Adrenal gland (tissue), 12 donors: ENCODE measurements around the gene CHID1. TPM values are rescaled to one million over a fixed set of nuclear protein-coding genes. Genes with fewer than 3 reads are reported as not detected.

ENCODE experiments used
- DNase-seq, 7 donors: peaks; one replicate each; pipeline ENCODE4 v3.0.0-alpha.2; 2019 to 2020
- H3K27ac ChIP-seq, 5 donors: fragments of 200-600 bp; sonication (generic) in 4 of 5; 1 replicate in 3 of 5; 2 replicates in 2 of 5; pipeline versions ENCODE4 v1.5.1 to v1.8.0; 2016 to 2020; ENCODE audit warnings: mild to moderate bottlenecking in 1 of 5
- H3K27me3 ChIP-seq: fragments of 200-600 bp; 2 replicates; pipeline ENCODE4 v1.8.0; 2021
- H3K36me3 ChIP-seq, 2 donors: fragments of 200-600 bp; replicated peaks in 1 of 2; 1 replicate in 1 of 2; 2 replicates in 1 of 2; pipeline versions ENCODE4 v1.5.1 to v1.8.0; 2018 to 2022
- H3K4me1 ChIP-seq, 2 donors: fragments of 200-600 bp; replicated peaks in 1 of 2; 1 replicate in 1 of 2; 2 replicates in 1 of 2; pipeline versions ENCODE4 v1.5.1 to v1.8.0; 2018 to 2021
- H3K4me3 ChIP-seq, 4 donors: fragments of 200-600 bp; sonication (generic) in 3 of 4; one replicate each; pipeline ENCODE4 v1.5.1; 2016 to 2018
- H3K9me3 ChIP-seq, 3 donors: fragments of 200-600 bp; sonication (generic) in 1 of 3; replicated peaks in 1 of 3; 1 replicate in 2 of 3; 2 replicates in 1 of 3; pipeline versions ENCODE4 v1.5.1 to v1.8.0; 2016 to 2021
- CTCF ChIP-seq, 6 experiments: fragments of 450-650 bp in 4 of 6; fragments of 200-600 bp in 2 of 6; sonication (generic) in 1 of 6; IDR thresholded peaks; 1 replicate in 5 of 6; 2 replicates in 1 of 6; pipeline versions ENCODE4 v1.5.1 to v1.8.0; 2016 to 2021; ENCODE audit warnings: antibody characterized with exemption in 6 of 6, mild to moderate bottlenecking in 2 of 6, moderate library complexity in 1 of 6
- POLR2A ChIP-seq, 2 donors: fragments of 450-650 bp; IDR thresholded peaks; one replicate each; pipeline ENCODE4 v1.6.1; 2017; ENCODE audit warnings: antibody characterized with exemption in 2 of 2, mild to moderate bottlenecking in 2 of 2, moderate library complexity in 1 of 2
- WGBS, 4 donors: extraction: QIAGEN DNeasy Blood & Tissue Kit in 2 of 4; methylation state at CpG; one replicate each; pipeline versions ENCODE4 v1.1.5 to v1.1.7; 2013 to 2017; 5-methylcytosine and 5-hydroxymethylcytosine counted together
- intact Hi-C, 2 donors: fragments of 100-400 bp; cut with DNase I; formaldehyde crosslinking; loops; one replicate each; pipeline versions ENCODE4 v1.14.1 to v1.15.0; 2022 to 2023
- polyA plus RNA-seq, 3 donors: library from polyadenylated mRNA; stranded (reverse); fragments of 200-250 nt in 2 of 3; fragments of 350-450 nt in 1 of 3; fragmentation: Illumina TruSeq in 1 of 3; extraction: RNeasy Lipid Tissue Mini Kit (QIAGEN cat#74804) in 1 of 3; gene quantifications; one replicate each; pipeline ENCODE4 v1.2.3, GENCODE V29; 2013 to 2014
- total RNA-seq, 9 donors: library from RNA; depleted of rRNA in 4 of 9; stranded (reverse); fragments of >200 nt in 4 of 9; fragments of 120-200 nt in 1 of 9; fragmentation: NEBNext Ultra II Directional in 1 of 9; extraction: Animal tissue kit (Norgen Biotek cat#: 25700) in 1 of 9; gene quantifications; one replicate each; pipeline versions ENCODE4 v1.1.0 to v1.2.4, GENCODE V29; 2013 to 2023
- donor health status: healthy with polysubstance abuse.
- donor health status: Bipolar disorder and iron deficiency.
- donor health status: DM: yes; HTN: yes; CAD: no.
- donor health status: DM: no; HTN: no; CAD: no.
- donor health status: DM: no; HTN: no; CAD: no.
- donor health status: DM: yes; HTN: yes; CAD: no.

Gene CHID1
- total and polyA plus RNA-seq, 12 donors = 39.2 to 220 (median 96.6) TPM

- no peaks in the 10 kb centered on the region for H3K9me3 ChIP-seq
- no peaks in the 10 kb centered on the region for H3K27me3 ChIP-seq
- H3K4me3 ChIP-seq = peak overlapping the region in 3 of 4 donors; percentile 25 to 91 (median 69)
- H3K4me1 ChIP-seq = peaks cover 37 to 65% of the 10 kb centered on the region in 2 donors
- peaks cover 0 to 22% of the 10 kb centered on the region in 2 donors for H3K36me3 ChIP-seq
- peak overlapping the region in 4 of 5 donors; percentile 78 to 90 (median 87) for H3K27ac ChIP-seq
- 0 to 2% (median 1%) methylated on average over 3 to 54 of the region's 55 CpGs for WGBS, 4 donors
- peak in 1 of 2 donors; percentile 47 for TF ChIP-seq POLR2A (IDR thresholded peaks at IDR 0.05)
- no peak for TF ChIP-seq CTCF (IDR thresholded peaks at IDR 0.05)
- DNase-seq = peak in 6 of 7 donors; percentile 54 to 73 (median 60)
- intact Hi-C loops = no loop called here
These were observed 77.4 kb downstream of the CHID1 start for GRCh38 chr11:833114-833791.

GRCh38 chr11:832529-833113 is 78.0 kb downstream of the CHID1 start, which contains the start of gene CD151:
Gene CD151 (plus strand): TSS chr11:832952. CDS start chr11:836070, 3,118 bp downstream.
- Histone ChIP-seq H3K4me1 (peaks cover 41 to 71% of the 10 kb centered on the region in 2 donors), H3K4me3 (peak within 1 kb of the TSS in 3 of 4 donors; percentile 25 to 91 (median 69)), H3K27me3 (no peaks in the 10 kb centered on the region), H3K9me3 (no peaks in the 10 kb centered on the region), H3K27ac (peak within 1 kb of the TSS in 4 of 5 donors; percentile 78 to 90 (median 87)), H3K36me3 (peaks cover 0 to 16% of the 10 kb centered on the region in 2 donors)
- WGBS, 4 donors = 0 to 33% (median 2%) methylated on average over 2 to 67 of the region's 67 CpGs
- DNase-seq = peak in 6 of 7 donors; percentile 42 to 65 (median 56)
- TF ChIP-seq POLR2A (IDR thresholded peaks at IDR 0.05) (peak in 1 of 2 donors; percentile 24), CTCF (IDR thresholded peaks at IDR 0.05) (peak in 2 of 6 experiments; percentile 13 to 19)
- intact Hi-C loops = no loop called here

GRCh38 chr11:831961-832528 is 78.6 kb downstream of the CHID1 start:
- no peak for TF ChIP-seq POLR2A (IDR thresholded peaks at IDR 0.05)
- H3K4me1 ChIP-seq = peaks cover 47 to 77% of the 10 kb centered on the region in 2 donors
- intact Hi-C loops = no loop called here
- 48 to 80% (median 58%) methylated on average over 11 to 23 of the region's 23 CpGs for WGBS, 4 donors
- H3K9me3 ChIP-seq = no peaks in the 10 kb centered on the region
- no peaks in the 10 kb centered on the region for H3K27me3 ChIP-seq
- peak overlapping the region in 2 of 4 donors; percentile 10 to 91 for H3K4me3 ChIP-seq
- H3K27ac ChIP-seq = peak overlapping the region in 4 of 5 donors; percentile 38 to 90 (median 87)
- peak in 1 of 7 donors; percentile 57 for DNase-seq
- H3K36me3 ChIP-seq = peaks cover 0 to 10% of the 10 kb centered on the region in 2 donors

GRCh38 chr11:831118-831864 is 79.3 kb downstream of the CHID1 start:
- peaks cover 52 to 84% of the 10 kb centered on the region in 2 donors for H3K4me1 ChIP-seq
- WGBS, 4 donors = 55 to 81% (median 59%) methylated on average over 11 to 31 of the region's 31 CpGs
- intact Hi-C loops = no loop called here
- peaks cover 0 to 4% of the 10 kb centered on the region in 2 donors for H3K36me3 ChIP-seq
- H3K9me3 ChIP-seq = no peaks in the 10 kb centered on the region
- H3K27me3 ChIP-seq = no peaks in the 10 kb centered on the region
- DNase-seq = peak; percentile 80 to 90 (median 84)
- peak in 1 of 2 donors; percentile 71 for TF ChIP-seq POLR2A (IDR thresholded peaks at IDR 0.05)
- no peak for TF ChIP-seq CTCF (IDR thresholded peaks at IDR 0.05)
- peak overlapping the region in 3 of 5 donors; percentile 87 to 90 (median 87) for H3K27ac ChIP-seq
- peak overlapping the region in 1 of 4 donors; percentile 54 for H3K4me3 ChIP-seq
